ENCODE results near the gene FXR2. TPM values are rescaled to one million over a fixed set of nuclear protein-coding genes. Genes with fewer than 3 reads are reported as not detected.

The FXR2 gene
- total and polyA plus RNA-seq, 2 experiments from 2014 or later: 10.9 to 24.4 TPM

- TF ChIP-seq ZNF462 (CRISPR knock-in tag; IDR thresholded peaks at IDR 0.05) (no peak), NANOG (IDR thresholded peaks at IDR 0.05; ENCODE audit: borderline replicate concordance) (no peak), ZNF114 (CRISPR knock-in tag; IDR thresholded peaks at IDR 0.05) (no peak), CREB1 (CRISPR knock-in tag; IDR thresholded peaks at IDR 0.05; ENCODE audit: low read depth) (peak; percentile 24; the same call in 1 of the 2 replicates), JUNB (IDR thresholded peaks at IDR 0.05; ENCODE audit: unreplicated experiment) (no peak), CTCF (conservative IDR thresholded peaks at IDR 0.05; ENCODE audit: low read depth in 2 of 2) (no peak), EZH2 (IDR thresholded peaks at IDR 0.05; ENCODE audit: low read depth, unreplicated experiment) (no peak), EZH2phosphoT487 (IDR thresholded peaks at IDR 0.05; ENCODE audit: unreplicated experiment) (no peak), ZNF331 (CRISPR knock-in tag; IDR thresholded peaks at IDR 0.05; ENCODE audit: low read depth) (no peak)
Observed at GRCh38 chr17:7627250-7628121, 12.8 kb upstream of the FXR2 start, which contains the start of gene SAT2 (continued).
